ENCODE data around the gene NKD2. TPM values are rescaled to one million over a fixed set of nuclear protein-coding genes. Genes with fewer than 3 reads are reported as not detected.

Gene NKD2
- total RNA-seq, 1 experiment from 2014 or later = 12.8 TPM

DNA sequence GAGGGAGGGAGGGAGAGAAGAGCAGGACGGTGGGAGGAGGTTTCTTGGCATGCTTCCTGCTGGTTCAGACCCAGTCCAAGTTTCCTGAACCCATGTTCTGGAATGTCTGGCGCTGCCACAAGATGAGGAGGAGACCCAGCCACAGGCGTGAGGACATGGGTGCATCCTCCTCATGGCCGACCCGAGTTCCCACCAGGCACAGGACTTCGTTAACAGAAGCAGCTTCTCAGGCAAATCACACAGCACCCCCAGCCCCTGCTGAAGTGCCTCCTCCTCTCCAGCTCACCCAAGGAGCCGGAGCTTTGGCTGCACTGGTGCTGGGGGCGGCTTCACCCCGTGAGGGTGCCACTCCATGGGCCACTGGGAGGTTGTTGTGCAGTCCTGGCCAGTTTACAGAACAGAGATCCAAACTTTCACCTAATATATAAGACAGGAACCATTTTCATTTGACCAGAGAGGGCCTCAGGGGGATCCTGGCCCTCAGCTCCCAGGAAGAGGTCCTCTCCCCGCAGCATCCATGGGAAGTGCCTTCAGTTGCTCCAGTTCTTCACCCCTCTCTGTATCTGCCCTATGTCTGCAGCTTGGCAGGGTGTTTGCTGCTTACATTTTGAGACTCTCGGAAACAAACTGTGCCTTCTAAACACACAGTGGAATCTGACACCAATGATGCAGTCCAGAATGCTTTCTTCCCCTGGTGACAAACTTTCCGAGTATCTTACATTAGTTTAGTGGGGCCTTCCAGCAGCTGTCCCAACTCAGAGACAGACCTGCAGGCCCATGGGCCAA lies 10.2 kb upstream of the NKD2 start (continued):
- TF ChIP-seq, protein P1, sequence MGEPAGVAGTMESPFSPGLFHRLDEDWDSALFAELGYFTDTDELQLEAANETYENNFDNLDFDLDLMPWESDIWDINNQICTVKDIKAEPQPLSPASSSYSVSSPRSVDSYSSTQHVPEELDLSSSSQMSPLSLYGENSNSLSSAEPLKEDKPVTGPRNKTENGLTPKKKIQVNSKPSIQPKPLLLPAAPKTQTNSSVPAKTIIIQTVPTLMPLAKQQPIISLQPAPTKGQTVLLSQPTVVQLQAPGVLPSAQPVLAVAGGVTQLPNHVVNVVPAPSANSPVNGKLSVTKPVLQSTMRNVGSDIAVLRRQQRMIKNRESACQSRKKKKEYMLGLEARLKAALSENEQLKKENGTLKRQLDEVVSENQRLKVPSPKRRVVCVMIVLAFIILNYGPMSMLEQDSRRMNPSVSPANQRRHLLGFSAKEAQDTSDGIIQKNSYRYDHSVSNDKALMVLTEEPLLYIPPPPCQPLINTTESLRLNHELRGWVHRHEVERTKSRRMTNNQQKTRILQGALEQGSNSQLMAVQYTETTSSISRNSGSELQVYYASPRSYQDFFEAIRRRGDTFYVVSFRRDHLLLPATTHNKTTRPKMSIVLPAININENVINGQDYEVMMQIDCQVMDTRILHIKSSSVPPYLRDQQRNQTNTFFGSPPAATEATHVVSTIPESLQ (CRISPR knock-in tag; IDR thresholded peaks at IDR 0.05) = no peak
- TF ChIP-seq NR1H2 (CRISPR knock-in tag; IDR thresholded peaks at IDR 0.05) (no peak), ZNF263 (CRISPR knock-in tag; IDR thresholded peaks at IDR 0.05; ENCODE audit: low read depth) (no peak), GABPB1 (CRISPR knock-in tag; IDR thresholded peaks at IDR 0.05) (no peak), SMAD3 (CRISPR knock-in tag; IDR thresholded peaks at IDR 0.05; ENCODE audit: borderline replicate concordance) (no peak)
- TF ChIP-seq, protein P2, sequence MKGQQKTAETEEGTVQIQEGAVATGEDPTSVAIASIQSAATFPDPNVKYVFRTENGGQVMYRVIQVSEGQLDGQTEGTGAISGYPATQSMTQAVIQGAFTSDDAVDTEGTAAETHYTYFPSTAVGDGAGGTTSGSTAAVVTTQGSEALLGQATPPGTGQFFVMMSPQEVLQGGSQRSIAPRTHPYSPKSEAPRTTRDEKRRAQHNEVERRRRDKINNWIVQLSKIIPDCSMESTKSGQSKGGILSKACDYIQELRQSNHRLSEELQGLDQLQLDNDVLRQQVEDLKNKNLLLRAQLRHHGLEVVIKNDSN (CRISPR knock-in tag; IDR thresholded peaks at IDR 0.05) = no peak
- TF ChIP-seq, protein P3, sequence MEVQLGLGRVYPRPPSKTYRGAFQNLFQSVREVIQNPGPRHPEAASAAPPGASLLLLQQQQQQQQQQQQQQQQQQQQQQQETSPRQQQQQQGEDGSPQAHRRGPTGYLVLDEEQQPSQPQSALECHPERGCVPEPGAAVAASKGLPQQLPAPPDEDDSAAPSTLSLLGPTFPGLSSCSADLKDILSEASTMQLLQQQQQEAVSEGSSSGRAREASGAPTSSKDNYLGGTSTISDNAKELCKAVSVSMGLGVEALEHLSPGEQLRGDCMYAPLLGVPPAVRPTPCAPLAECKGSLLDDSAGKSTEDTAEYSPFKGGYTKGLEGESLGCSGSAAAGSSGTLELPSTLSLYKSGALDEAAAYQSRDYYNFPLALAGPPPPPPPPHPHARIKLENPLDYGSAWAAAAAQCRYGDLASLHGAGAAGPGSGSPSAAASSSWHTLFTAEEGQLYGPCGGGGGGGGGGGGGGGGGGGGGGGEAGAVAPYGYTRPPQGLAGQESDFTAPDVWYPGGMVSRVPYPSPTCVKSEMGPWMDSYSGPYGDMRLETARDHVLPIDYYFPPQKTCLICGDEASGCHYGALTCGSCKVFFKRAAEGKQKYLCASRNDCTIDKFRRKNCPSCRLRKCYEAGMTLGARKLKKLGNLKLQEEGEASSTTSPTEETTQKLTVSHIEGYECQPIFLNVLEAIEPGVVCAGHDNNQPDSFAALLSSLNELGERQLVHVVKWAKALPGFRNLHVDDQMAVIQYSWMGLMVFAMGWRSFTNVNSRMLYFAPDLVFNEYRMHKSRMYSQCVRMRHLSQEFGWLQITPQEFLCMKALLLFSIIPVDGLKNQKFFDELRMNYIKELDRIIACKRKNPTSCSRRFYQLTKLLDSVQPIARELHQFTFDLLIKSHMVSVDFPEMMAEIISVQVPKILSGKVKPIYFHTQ (CRISPR knock-in tag; IDR thresholded peaks at IDR 0.05) = no peak
- TF ChIP-seq, protein P4, sequence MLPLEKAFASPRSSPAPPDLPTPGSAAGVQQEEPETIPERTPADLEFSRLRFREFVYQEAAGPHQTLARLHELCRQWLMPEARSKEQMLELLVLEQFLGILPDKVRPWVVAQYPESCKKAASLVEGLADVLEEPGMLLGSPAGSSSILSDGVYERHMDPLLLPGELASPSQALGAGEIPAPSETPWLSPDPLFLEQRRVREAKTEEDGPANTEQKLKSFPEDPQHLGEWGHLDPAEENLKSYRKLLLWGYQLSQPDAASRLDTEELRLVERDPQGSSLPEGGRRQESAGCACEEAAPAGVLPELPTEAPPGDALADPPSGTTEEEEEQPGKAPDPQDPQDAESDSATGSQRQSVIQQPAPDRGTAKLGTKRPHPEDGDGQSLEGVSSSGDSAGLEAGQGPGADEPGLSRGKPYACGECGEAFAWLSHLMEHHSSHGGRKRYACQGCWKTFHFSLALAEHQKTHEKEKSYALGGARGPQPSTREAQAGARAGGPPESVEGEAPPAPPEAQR (CRISPR knock-in tag; IDR thresholded peaks at IDR 0.05) = no peak
- TF ChIP-seq, protein P5, sequence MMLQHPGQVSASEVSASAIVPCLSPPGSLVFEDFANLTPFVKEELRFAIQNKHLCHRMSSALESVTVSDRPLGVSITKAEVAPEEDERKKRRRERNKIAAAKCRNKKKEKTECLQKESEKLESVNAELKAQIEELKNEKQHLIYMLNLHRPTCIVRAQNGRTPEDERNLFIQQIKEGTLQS (CRISPR knock-in tag; conservative IDR thresholded peaks at IDR 0.05) = no peak
- TF ChIP-seq, protein P6, sequence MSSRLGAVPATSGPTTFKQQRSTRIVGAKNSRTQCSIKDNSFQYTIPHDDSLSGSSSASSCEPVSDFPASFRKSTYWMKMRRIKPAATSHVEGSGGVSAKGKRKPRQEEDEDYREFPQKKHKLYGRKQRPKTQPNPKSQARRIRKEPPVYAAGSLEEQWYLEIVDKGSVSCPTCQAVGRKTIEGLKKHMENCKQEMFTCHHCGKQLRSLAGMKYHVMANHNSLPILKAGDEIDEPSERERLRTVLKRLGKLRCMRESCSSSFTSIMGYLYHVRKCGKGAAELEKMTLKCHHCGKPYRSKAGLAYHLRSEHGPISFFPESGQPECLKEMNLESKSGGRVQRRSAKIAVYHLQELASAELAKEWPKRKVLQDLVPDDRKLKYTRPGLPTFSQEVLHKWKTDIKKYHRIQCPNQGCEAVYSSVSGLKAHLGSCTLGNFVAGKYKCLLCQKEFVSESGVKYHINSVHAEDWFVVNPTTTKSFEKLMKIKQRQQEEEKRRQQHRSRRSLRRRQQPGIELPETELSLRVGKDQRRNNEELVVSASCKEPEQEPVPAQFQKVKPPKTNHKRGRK (CRISPR knock-in tag; IDR thresholded peaks at IDR 0.05; ENCODE audit: borderline replicate concordance) = no peak

DNA sequence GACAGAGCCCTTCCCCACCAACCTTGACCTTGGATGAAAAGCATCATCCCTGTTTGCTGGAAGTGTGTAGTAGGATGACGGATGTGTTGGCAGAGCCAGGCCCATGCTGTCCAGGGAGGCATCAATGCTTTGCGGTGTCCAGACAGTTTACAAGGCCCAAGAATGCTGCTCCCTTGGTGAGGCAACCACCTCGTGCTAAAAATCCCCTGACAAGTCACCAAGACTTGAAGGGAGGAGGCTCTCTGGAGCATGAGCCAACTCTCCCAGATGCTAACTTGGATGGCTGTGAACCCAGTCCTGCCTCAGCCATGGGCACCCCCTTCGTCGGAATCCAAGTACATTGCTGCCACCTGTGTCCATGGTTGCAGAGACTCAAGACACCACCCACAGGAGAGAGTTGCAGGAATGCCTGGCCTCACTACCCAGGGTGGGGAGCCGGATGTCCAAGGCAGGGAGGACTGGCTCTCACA lies 9.5 kb upstream of the NKD2 start:
- ChIA-PET CTCF (interaction anchor here (0.6 to 1.9 kb wide), 3 partner anchors 8 to 12 kb away, joined by 3 to 6 read pairs (median 6); no protein-coding TSS in a partner anchor), POLR2A (no interaction called here)
- TF ChIP-seq ZNF396 (CRISPR knock-in tag; IDR thresholded peaks at IDR 0.05; ENCODE audit: borderline replicate concordance) (no peak), IRF2 (CRISPR knock-in tag; IDR thresholded peaks at IDR 0.05; ENCODE audit: borderline replicate concordance, low read depth) (no peak)
- TF ChIP-seq, protein P7, sequence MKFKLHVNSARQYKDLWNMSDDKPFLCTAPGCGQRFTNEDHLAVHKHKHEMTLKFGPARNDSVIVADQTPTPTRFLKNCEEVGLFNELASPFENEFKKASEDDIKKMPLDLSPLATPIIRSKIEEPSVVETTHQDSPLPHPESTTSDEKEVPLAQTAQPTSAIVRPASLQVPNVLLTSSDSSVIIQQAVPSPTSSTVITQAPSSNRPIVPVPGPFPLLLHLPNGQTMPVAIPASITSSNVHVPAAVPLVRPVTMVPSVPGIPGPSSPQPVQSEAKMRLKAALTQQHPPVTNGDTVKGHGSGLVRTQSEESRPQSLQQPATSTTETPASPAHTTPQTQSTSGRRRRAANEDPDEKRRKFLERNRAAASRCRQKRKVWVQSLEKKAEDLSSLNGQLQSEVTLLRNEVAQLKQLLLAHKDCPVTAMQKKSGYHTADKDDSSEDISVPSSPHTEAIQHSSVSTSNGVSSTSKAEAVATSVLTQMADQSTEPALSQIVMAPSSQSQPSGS (CRISPR knock-in tag; IDR thresholded peaks at IDR 0.05; ENCODE audit: borderline replicate concordance, low read depth) = no peak
- TF ChIP-seq, protein P8, sequence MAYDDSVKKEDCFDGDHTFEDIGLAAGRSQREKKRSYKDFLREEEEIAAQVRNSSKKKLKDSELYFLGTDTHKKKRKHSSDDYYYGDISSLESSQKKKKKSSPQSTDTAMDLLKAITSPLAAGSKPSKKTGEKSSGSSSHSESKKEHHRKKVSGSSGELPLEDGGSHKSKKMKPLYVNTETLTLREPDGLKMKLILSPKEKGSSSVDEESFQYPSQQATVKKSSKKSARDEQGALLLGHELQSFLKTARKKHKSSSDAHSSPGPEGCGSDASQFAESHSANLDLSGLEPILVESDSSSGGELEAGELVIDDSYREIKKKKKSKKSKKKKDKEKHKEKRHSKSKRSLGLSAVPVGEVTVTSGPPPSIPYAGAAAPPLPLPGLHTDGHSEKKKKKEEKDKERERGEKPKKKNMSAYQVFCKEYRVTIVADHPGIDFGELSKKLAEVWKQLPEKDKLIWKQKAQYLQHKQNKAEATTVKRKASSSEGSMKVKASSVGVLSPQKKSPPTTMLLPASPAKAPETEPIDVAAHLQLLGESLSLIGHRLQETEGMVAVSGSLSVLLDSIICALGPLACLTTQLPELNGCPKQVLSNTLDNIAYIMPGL (CRISPR knock-in tag; IDR thresholded peaks at IDR 0.05) = no peak
- TF ChIP-seq, protein P9, sequence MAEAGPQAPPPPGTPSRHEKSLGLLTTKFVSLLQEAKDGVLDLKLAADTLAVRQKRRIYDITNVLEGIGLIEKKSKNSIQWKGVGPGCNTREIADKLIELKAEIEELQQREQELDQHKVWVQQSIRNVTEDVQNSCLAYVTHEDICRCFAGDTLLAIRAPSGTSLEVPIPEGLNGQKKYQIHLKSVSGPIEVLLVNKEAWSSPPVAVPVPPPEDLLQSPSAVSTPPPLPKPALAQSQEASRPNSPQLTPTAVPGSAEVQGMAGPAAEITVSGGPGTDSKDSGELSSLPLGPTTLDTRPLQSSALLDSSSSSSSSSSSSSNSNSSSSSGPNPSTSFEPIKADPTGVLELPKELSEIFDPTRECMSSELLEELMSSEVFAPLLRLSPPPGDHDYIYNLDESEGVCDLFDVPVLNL (CRISPR knock-in tag; IDR thresholded peaks at IDR 0.05; ENCODE audit: borderline replicate concordance, low read depth) = no peak
- no peak overlapping the region for H3K27ac Mint-ChIP-seq
- DNase-seq (ENCODE audit: low spot score) (peak; percentile 5), ATAC-seq (no peak)
- peaks cover 6% of the 10 kb centered on the region; the same call in 1 of the 2 replicates for H3K4me1 Mint-ChIP-seq
- H3K36me3 Mint-ChIP-seq = no peaks in the 10 kb centered on the region
- H3K9me3 Mint-ChIP-seq = no peaks in the 10 kb centered on the region
- peaks cover 13% of the 10 kb centered on the region for H3K27me3 Mint-ChIP-seq (ENCODE audit: low read depth)
- H3K4me3 Mint-ChIP-seq = no peak overlapping the region

Data from WTC11 (cell line).